HuH-7 (cell line): Measurements from ENCODE around the gene ALDOA.
A peak's percentile ranks its signal among the peaks of the same experiment; 100 is the strongest.
"Not testable (repeated sequence)": the region's sequence is repeated elsewhere in the genome, so short reads cannot be mapped to it uniquely, and the experiment has no call there.

Source experiments
- DNase-seq: peaks from one replicate; pipeline ENCODE4 v3.0.0; 2011; ENCODE audit warnings: low spot score

Gene ALDOA

DNA sequence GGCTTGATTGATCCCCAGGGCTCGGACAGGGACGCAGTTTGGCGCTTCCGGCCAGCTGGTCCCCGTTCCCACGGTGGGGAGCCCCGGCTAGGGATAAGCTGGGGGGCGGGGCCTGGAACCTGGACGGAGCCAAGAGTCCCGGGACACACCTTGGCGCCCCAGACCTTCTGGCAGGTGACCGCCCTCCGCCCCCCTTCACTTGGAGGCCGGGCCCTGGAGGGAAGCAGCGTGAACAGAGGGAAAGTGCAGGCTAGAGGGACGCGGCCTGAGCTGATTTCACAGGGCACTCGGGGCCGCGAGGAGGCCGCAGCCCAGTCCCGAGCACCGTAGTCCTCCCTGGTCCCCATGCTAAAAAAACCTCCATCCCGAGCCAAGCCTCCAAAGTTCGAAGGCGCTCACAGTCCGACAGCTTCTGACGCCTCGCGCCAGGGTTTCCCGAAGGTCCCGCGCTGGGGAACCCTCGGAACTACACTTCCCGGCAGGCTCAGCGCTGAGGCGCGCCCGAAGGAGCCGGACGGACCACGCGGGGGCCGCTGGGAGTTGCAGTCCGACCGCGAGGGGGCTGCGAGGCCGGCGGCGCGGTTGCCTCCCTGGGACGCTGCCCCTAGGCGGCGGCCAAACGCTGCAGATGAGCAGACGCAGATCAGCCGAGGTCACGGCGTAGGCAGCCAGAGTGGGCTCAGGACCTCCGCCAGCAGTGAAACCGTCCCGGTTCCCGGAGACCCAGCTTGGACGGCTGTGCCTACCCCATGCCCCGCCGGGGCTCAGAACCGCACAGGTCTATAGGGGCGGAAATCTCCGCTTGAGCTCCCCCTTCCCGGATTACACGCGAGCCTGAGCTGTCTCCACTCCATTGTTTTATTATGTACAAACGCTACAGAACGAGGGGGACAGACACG, 26.2 kb downstream of the ALDOA start, which contains the start of gene TBX6:
Gene TBX6, minus strand, starts transcription at position 451 of the 899 bp plus-strand sequence. CDS start 731 bp downstream, outside the sequence.
- peak; percentile 91 for DNase-seq

GRCh38 chr16:30092373-30093010, 26.9 kb downstream of the ALDOA start:
- DNase-seq = peak; percentile 98

- DNase-seq = no peak
These were observed 29.1 kb downstream of the ALDOA start for GRCh38 chr16:30094541-30095165.

- no peak for DNase-seq
These were observed 29.9 kb downstream of the ALDOA start for GRCh38 chr16:30095166-30096078.

- DNase-seq = peak; percentile 93
These were observed 30.7 kb downstream of the ALDOA start, which contains the start of gene YPEL3 for GRCh38 chr16:30096105-30096861. Gene YPEL3, minus strand, starts transcription at chr16:30096213. Its CDS starts 731 bp downstream, at chr16:30095482.

DNA sequence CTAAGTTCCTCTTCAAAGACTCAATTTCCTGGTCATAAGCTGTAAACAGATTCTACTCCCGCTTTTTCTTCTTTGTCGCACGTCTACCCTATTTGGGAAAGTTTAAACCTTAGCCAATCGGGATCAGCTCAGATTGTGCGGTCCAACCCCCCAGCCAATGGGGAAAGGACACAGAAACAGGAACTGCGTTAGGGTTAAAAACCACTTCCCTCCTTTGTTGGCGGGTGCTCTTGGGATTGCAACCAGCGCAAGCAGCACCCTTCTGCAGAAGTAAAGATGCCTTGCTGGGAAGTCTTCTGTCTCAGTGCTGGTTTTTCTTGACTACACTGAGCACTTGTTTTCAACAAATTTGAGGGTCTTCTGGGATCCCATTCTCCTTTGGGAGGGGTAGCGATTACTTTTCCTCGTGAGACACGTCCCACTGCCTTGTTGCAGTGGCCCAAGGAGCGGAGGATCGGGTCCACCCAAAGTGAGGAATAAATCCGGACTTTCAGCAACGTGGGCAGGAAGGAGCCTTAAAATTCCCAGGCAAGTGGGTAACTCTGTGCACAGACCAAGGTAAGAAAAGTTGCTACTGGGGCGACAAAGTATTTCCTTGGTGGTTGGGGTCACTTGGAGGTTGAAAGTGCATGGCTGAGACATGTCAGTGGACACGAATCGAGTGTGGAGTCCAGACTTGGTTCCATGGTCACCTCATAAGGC, 31.5 kb downstream of the ALDOA start:
- DNase-seq = no peak

DNA sequence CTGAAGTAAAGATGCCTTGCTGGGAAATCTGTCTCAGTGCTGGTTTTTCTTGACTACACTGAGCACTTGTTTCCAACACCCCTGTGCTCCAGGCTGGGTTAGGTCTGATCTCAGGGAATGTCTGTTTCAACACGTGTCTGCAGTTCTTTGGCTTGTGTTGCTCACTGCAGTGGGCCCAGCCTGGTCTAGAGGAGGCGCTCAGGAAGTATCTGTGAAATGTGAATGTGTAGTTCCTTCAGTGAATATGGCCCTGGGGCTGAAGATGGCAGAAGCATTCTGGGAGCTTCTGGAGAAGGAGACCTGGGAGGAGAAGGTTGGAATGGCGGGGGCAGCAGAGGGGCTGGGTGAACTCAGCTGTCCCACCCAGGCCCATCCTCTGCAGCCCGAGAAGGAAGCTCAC, 38.5 kb downstream of the ALDOA start:
- no peak for DNase-seq

DNA sequence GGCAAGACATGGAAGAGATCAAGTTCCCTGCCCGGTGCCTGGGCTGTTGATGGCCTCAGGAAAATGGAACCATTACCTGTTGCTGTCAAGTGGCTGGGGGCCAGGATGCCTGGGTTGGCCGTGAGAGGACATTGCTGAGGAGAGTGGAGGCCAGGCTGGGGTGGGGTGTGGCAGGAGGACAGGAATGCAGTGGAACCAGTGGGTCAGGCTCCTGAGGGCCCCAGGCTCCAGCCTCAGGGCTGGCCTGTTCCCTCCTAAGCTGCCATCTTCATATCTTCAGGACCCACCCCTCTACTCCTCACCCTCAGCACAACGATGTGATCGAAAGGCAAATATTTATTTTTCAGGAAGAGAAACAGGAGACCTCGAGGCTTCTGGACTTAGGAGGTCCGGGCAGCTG, 38.9 kb downstream of the ALDOA start:
- DNase-seq = no peak

DNA sequence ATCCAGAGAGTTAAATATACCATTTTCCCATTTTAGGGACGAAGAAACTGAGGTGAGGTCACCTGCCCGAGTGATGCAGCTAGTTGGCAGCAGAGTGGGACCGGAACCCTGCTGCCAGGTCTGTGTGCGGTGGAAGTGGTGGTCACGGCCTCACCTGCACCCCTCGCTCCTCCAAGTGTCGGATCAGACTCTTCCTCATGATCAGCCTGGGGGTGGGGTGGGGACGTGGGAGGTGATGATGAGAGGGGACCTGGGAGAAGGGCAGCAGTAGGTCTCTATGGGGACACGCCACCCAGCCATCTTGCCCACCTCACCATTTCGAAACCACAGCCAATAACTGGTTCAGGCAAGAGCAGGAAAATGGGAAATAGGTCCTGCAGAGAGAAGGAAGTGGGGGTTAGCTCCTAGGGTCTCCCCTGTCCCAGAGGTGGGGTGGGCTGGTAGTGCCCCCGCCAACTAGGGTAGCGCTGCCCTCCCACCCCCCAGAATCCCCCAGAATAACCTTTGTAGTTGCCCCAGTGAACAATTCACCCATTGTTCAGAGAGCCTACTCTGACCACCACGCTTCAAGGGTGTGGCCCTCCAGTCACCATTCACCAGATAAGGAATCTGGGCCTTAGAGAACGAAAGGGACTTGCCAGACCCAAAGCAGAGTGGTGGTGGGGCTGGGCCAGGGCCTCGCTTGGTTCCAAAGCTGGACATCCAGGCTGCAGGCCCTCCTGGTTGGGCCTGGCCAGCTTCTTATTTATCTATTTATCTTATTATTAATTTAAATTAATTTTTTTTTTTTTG, 42.7 kb downstream of the ALDOA start:
- no peak for DNase-seq

DNA sequence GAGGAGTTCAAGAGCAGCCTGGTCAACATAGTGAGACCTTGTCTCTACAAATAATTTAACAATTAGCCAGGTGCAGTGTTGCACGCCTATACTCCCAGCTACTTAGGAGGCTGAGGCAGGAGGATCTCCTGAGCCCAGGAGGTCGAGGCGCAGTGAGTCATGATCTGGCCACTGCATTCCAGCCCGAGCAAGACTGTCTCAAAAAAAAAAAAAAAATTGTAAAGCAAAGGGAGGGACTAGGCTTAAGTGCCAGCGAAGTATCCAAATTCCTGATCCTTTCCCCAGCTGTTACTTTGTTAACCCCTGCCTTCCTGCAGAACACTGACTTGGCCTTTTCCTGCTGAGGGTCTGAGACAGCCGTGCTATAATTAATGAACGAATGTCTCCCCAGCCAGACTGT, 45.1 kb downstream of the ALDOA start:
- no peak for DNase-seq

DNA sequence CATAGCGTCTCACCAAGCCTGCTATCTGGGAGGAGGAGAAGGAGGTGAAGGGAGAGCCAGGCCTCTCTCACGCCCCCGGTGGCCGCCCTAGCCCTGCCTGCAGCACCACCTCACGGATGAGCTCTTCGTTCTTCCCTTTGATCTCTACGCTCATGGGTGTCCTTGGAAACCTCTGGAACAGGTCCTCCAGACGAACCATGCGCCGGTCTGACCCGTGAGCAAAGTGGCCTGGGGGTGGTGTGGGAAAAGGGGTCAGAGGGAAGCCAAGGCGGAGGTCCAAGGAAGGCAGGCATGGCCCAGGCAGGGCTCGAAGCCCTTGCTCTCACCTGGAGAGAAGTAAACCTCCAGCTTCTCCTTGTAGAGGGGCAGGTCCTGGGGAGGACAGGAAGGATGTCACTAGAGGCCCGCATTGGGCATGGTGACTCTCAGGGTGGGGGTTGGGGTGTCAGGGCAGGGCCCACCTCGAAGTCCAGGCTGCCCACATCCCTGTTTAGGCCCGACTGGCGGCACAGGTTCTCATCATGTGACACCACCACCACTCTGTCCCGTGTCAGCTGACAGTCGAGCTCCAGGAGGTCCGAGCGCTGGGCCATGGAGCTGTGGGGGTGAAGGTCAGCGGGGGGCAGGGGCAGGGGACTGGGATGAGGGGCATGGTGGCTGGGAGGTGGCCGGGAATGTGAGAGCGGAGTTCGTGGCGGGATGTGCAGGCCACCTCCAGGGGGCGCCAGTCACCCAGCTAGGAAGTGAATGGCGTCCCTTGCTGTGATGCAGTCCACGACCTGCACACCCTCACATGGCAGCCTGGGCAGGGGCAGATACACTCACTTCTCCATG, 46.9 kb downstream of the ALDOA start:
- DNase-seq = peak; percentile 91

GRCh38 chr16:30113031-30113710, 47.6 kb downstream of the ALDOA start, which contains the start of gene GDPD3:
Gene GDPD3, minus strand, starts transcription at chr16:30113537. Its CDS starts 59 bp downstream, at chr16:30113478.
- no peak for DNase-seq

GRCh38 chr16:30113711-30114333, 48.3 kb downstream of the ALDOA start:
- no peak for DNase-seq

- DNase-seq = no peak
These were observed 48.9 kb downstream of the ALDOA start for GRCh38 chr16:30114411-30114810.

GRCh38 chr16:30114833-30115232, 49.3 kb downstream of the ALDOA start:
- not testable (repeated sequence) for DNase-seq

- DNase-seq = no peak
These were observed 49.7 kb downstream of the ALDOA start for GRCh38 chr16:30115238-30115637.
